MM.1S (cell line): ENCODE data around the gene ULK1.

Source experiments
- CTCF ChIP-seq: fragments of 300-600 bp; sonication (generic); IDR thresholded peaks from 2 replicates; pipeline ENCODE4 v1.5.1; 2016; ENCODE audit warnings: antibody characterized with exemption, low read length, mixed read lengths
- EZH2 ChIP-seq: fragments of 300-600 bp; sonication (generic); optimal IDR thresholded peaks from 2 replicates; pipeline ENCODE3; 2017; ENCODE audit warnings: low read depth, mild to moderate bottlenecking, antibody characterized with exemption, low read length, mixed read lengths

GRCh38 chr12:131894313-131894860 is at the start of gene ULK1:
- TF ChIP-seq CTCF (no peak), EZH2 (no peak)
